ENCODE data around the gene NOTUM.
"Not testable (repeated sequence)": the region's sequence is repeated elsewhere in the genome, so short reads cannot be mapped to it uniquely, and the experiment has no call there.

The NOTUM gene

DNA sequence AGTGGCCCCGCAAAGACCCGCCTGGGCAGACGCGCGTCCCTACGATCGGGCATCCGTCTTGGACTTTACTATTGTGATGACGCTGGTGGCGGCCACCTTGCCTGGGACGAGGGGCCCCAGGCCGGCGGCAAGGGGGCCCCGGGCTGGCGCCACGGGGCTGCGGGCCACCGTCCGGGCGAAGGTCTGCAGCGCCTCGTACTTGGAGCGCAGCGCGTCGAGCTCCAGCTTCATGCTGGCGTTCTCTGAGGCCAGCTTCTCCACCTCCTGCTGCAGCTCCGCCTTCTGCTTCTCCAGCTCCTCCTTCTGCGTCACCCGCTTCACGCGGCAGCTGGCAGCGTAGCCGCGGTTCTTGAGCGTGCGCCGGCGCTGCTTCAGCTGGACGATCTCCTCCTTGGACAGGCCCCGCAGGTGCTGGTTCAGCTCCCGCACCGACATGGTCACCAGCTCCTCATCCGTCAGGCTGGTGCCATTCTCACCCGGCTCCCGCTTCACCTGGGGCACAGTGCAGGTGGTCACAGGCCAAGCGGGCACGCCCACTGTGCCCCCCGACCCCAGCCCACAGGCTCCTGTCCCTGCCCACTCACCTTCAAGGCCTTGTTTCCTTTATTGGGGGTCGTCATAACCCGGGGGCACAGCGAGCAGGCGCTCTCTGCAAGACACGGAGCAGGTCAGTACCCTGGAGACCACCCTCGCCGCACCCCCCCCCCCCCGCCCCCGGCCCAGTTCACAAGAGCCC, 38.3 kb downstream of the NOTUM start:
- DNase-seq: no peak

- DNase-seq: no peak
Observed at GRCh38 chr17:81921996-81922565, 38.9 kb downstream of the NOTUM start.

DNA sequence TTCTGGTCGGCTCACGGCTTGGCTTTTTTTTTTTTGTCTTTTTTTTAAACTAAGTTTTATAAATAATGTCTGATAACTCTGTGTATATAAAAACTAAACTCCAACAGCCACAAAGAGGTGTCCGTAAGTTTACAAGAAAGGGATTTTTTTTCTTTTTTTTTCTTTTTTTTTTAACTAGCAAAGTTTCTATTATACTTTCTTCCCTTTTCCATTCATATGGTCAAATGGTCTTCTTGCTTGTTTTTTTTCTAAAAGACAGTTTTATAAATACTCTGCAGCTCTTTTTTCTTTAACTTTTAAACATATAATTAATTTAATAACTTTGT, 39.5 kb downstream of the NOTUM start:
- DNase-seq: no peak

GRCh38 chr17:81920612-81921536, 40.1 kb downstream of the NOTUM start:
- DNase-seq: peak; percentile 28

- no peak for DNase-seq
Observed at GRCh38 chr17:81918832-81919545, 42.0 kb downstream of the NOTUM start.

DNA sequence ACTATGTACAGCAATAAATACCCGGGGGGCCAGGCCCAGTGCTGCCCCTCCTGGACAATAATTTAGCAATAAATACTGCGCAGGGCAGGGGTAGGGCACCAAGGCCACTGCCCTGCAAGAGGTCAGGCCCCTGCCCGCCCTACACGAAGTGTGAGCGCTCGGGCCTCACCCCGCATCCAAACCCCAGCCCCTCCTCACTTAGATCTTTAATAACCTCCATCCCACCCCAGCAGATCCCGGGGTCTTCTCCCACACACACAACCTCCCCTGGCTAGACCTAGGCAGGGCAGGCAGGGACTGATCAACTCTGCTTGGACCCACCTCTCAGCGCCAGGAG, 42.7 kb downstream of the NOTUM start:
- DNase-seq: not testable (repeated sequence)

GRCh38 chr17:81917565-81918332, 43.2 kb downstream of the NOTUM start, which contains the start of gene SIRT7:
Gene SIRT7 (minus strand): TSS chr17:81918176. CDS start chr17:81918131, 45 bp downstream.
- peak; percentile 89 for DNase-seq

- DNase-seq: no peak
Observed at GRCh38 chr17:81916234-81917001, 44.6 kb downstream of the NOTUM start.

DNA sequence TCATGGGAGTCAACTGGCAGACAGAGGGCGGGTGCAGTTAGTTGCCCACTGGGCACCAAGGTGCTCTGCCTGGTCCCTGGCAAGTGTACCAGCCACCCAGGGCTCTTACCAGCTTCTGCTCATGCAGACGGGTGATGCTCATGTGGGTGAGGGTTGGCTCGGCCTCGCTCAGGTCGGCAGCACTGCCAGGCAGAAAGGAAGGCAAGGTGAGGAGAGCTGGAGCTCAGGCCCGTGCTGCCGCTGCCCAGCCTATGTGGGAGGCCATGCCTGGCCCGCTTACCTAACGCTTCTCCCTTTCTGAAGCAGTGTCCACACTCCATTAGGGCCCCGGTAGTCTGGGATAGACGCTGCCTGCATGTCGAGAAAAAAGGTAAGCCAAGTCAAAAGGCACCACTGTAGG, 45.7 kb downstream of the NOTUM start:
- DNase-seq: no peak

DNA sequence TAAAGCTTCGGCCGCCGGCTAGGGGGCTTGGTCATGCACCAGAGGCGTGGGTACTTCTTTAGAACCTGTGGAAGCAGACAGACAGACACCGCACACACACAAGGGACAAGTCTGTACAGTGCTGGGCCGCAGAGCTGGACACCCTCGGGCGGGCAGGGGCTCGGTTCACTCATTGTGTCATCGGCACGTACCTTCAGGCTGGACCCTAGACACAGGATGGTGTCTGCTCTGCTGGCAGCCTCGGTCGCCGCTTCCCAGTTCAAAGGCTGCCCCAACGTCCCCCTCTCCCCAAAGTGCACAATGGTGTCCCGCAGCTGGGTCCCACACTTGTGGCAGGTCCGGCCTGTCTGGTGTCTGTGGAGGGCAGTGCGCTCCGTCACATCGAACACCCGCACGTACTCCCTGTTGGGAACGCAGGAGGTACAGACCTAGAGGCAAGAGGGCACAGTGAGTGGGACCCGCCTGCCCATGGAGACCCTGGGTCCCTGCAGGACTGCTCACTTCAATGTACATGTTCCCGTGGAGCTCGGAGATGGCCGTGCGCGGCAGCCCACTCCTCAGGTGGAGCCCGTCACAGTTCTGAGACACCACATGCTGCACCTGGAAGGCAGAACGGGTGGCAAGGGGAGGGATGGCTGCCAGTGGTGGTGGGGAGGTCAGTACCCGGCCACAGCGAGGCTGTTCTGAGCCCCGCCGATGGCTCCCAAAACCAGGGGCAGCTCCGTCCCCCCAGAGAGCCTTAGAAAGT, 46.7 kb downstream of the NOTUM start:
- no peak for DNase-seq

- no peak for DNase-seq
Observed at GRCh38 chr17:81913394-81914102, 47.4 kb downstream of the NOTUM start.

GRCh38 chr17:81912441-81913309, 48.3 kb downstream of the NOTUM start:
- no peak for DNase-seq

- DNase-seq: no peak
Observed at GRCh38 chr17:81911969-81912368, 49.0 kb downstream of the NOTUM start.

DNA sequence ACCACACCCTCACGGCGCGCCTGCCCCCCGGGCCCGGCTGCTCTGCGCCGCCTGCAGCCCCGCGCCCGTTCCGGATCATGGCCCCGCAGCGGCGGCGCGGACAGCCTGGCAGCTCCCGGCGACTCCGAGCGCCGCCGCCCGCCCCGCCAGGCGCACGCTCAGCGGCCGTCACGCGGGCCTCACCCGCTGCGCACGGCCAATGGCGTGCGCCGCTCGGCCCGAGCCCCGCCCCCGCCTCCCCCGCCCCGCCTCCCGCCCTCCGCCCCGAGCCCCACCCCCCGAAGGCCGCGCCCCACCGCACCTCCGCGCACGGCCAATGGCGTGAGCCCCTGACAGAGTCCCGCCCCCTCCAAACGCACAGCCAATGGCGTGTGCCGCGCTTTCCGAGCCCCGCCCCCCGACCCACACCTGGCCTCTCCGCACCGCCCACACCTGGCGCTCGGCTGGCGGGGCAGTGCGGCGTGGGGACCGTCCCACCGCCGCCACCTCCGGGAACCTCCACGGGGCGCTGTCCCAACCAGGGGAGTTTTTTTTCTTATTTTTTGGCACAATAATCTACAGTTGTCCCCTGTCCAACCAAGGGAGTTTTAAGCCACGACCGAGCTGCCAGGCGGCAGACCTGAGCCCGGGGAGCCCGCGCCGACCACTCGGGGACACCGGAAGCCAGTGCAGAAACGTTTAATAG, 49.6 kb downstream of the NOTUM start, which contains the start of gene PCYT2:
PCYT2 (minus strand) TSS at position 123 of the 685 bp plus-strand sequence; CDS start at position 79, 44 bp downstream.
- peak; percentile 94 for DNase-seq

DNA sequence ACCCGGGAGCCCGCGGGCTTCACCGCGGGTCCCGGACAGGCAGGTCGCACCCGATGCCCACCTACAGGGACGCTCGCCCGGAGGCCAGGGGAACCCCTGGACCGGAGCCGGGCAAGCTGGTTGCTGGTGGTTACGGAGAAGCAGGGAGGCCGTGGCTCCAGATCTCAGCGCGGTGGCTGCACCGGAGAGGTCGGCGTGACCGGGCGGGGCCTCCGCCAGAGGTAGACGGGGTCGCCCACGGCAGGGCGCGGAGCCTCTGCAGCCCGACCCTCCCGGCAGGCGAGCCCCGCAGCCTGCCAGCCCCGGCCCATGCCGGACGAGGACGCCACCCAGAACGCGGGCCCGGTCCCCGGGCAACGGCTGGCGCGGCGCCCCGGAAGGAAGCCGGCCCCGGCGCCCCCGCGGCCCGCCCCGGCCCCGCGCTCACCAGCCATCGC, 50.1 kb downstream of the NOTUM start:
- no peak for DNase-seq

GRCh38 chr17:81909966-81910839, 50.8 kb downstream of the NOTUM start:
- no peak for DNase-seq

GRCh38 chr17:81909231-81909630, 51.8 kb downstream of the NOTUM start:
- DNase-seq: no peak

Data from midbrain (tissue), 1 donor.